Fibroblast of lung (primary cell): Measurements from ENCODE around the gene DHDH. TPM values are rescaled to one million over a fixed set of nuclear protein-coding genes. Genes with fewer than 3 reads are reported as not detected.

ENCODE experiments used
- DNase-seq, 2 donors: peaks; one replicate each; pipeline versions ENCODE4 v3.0.0 to v3.0.0-alpha.2; 2010; ENCODE audit warnings: low read depth in 2 of 2
- H2AFZ ChIP-seq: 2 replicates; pipeline ENCODE4 v1.5.1; 2012; ENCODE audit warnings: low read length, control low read depth, inconsistent platforms
- H3K27ac ChIP-seq: 2 replicates; pipeline ENCODE4 v1.5.1; 2011; ENCODE audit warnings: low read length, control low read depth; ENCODE audit not compliant: insufficient read depth
- H3K27me3 ChIP-seq: 2 replicates; pipeline ENCODE4 v1.5.1; 2011; ENCODE audit warnings: mild to moderate bottlenecking, low read length; ENCODE audit not compliant: control insufficient read depth, insufficient read depth
- H3K36me3 ChIP-seq: 2 replicates; pipeline ENCODE4 v1.5.1; 2011; ENCODE audit warnings: low read length; ENCODE audit not compliant: control insufficient read depth, insufficient read depth
- H3K4me1 ChIP-seq: 2 replicates; pipeline ENCODE4 v1.5.1; 2011; ENCODE audit warnings: low read length; ENCODE audit not compliant: control insufficient read depth, insufficient read depth; ENCODE audit errors: extremely low read depth
- H3K4me2 ChIP-seq: 2 replicates; pipeline ENCODE4 v1.5.1; 2011; ENCODE audit warnings: low read length, control low read depth; ENCODE audit not compliant: insufficient read depth; ENCODE audit errors: extremely low read depth
- H3K4me3 ChIP-seq, 4 experiments: fragments of 200-600 bp in 1 of 4; sonication (generic) in 1 of 4; replicated peaks in 1 of 4; 2 replicates each; pipeline ENCODE4 v1.5.1; 2011 to 2016; ENCODE audit warnings: low read length in 4 of 4, low read depth in 3 of 4, mild to moderate bottlenecking in 3 of 4, control low read depth in 2 of 4, inconsistent platforms in 1 of 4, mixed read lengths in 1 of 4; ENCODE audit not compliant: insufficient read depth in 1 of 4; ENCODE audit errors: control extremely low read depth in 1 of 4
- H3K79me2 ChIP-seq: 2 replicates; pipeline ENCODE4 v1.5.1; 2012; ENCODE audit warnings: mild to moderate bottlenecking, low read length, inconsistent platforms; ENCODE audit not compliant: control insufficient read depth, insufficient read depth
- H3K9ac ChIP-seq: 2 replicates; pipeline ENCODE4 v1.5.1; 2011; ENCODE audit warnings: mild to moderate bottlenecking, low read length, control low read depth; ENCODE audit not compliant: insufficient read depth
- H3K9me3 ChIP-seq: 2 replicates; pipeline ENCODE4 v1.5.1; 2012; ENCODE audit warnings: low read depth, low read length; ENCODE audit not compliant: control insufficient read depth, insufficient read depth
- H4K20me1 ChIP-seq: 2 replicates; pipeline ENCODE4 v1.5.1; 2011; ENCODE audit warnings: low read length; ENCODE audit not compliant: control insufficient read depth, insufficient read depth; ENCODE audit errors: extremely low read depth
- EZH2 ChIP-seq: IDR thresholded peaks from 2 replicates; pipeline ENCODE4 v1.5.1; 2012; ENCODE audit warnings: low read length, control low read depth, mild to moderate bottlenecking; ENCODE audit errors: missing control alignments
- polyA plus RNA-seq, 2 donors: library from polyadenylated mRNA; depleted of rRNA in 1 of 2; stranded (reverse) in 1 of 2; unstranded in 1 of 2; fragments of >200 nt; gene quantifications; 2 replicates each; pipeline ENCODE4 v1.2.1, GENCODE V29; 2011 to 2012; ENCODE audit warnings: missing spikeins in 1 of 2
- total RNA-seq: library from RNA; depleted of rRNA; stranded (reverse); fragments of >200 nt; gene quantifications from 2 replicates; pipeline ENCODE4 v1.2.1, GENCODE V29; 2014
- TF ChIP-seq, protein P1 (sequence below), 2 donors: IDR thresholded peaks in 1 of 2; conservative IDR thresholded peaks in 1 of 2; 1 replicate in 1 of 2; 2 replicates in 1 of 2; pipeline ENCODE4 v1.5.1; 2011 to 2012; ENCODE audit warnings: low read length in 2 of 2, control low read depth in 1 of 2, inconsistent platforms in 1 of 2, low read depth in 1 of 2, mild to moderate bottlenecking in 1 of 2

The DHDH gene
- total and polyA plus RNA-seq, 2 donors (not counting 1 experiment from before 2014, with no cell fraction given): 0.08 to 0.17 TPM

DNA sequence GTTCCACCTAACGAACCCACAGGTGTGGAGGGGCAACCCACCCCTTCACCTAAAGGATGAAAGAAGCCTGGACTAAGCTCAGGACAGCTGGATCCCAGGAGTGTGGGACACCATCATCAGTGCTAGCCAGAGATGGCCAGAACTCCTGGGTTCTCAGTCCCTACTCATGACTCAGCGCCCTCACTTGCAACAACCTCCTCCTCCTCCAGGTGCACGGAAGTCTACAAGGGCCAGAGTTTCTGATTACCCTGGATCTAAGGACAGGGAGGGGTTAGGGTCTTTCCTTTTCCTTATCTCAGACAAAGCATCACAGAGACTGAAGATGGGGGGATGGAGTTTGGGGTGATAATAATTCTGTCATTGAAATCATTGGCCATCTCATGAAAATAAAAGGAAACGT, 42.9 kb upstream of the DHDH start:
- DNase-seq: no peak
- Histone ChIP-seq H3K9ac (no peak overlapping the region), H2AFZ (no peak overlapping the region), H3K4me2 (no peak overlapping the region), H3K27me3 (no peaks in the 10 kb centered on the region), H3K79me2 (no peaks in the 10 kb centered on the region), H3K4me3 (no peak overlapping the region), H3K27ac (no peak overlapping the region), H4K20me1 (no peaks in the 10 kb centered on the region), H3K9me3 (no peaks in the 10 kb centered on the region), H3K36me3 (no peaks in the 10 kb centered on the region), H3K4me1 (no peaks in the 10 kb centered on the region)
- no peak for TF ChIP-seq EZH2
- TF ChIP-seq, protein P1, sequence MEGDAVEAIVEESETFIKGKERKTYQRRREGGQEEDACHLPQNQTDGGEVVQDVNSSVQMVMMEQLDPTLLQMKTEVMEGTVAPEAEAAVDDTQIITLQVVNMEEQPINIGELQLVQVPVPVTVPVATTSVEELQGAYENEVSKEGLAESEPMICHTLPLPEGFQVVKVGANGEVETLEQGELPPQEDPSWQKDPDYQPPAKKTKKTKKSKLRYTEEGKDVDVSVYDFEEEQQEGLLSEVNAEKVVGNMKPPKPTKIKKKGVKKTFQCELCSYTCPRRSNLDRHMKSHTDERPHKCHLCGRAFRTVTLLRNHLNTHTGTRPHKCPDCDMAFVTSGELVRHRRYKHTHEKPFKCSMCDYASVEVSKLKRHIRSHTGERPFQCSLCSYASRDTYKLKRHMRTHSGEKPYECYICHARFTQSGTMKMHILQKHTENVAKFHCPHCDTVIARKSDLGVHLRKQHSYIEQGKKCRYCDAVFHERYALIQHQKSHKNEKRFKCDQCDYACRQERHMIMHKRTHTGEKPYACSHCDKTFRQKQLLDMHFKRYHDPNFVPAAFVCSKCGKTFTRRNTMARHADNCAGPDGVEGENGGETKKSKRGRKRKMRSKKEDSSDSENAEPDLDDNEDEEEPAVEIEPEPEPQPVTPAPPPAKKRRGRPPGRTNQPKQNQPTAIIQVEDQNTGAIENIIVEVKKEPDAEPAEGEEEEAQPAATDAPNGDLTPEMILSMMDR (conservative IDR thresholded peaks at IDR 0.05 in 1 of 2, IDR thresholded peaks at IDR 0.05 in 1 of 2; ENCODE audit: low read depth in 1 of 2, low read length in 2 of 2): no peak

DNA sequence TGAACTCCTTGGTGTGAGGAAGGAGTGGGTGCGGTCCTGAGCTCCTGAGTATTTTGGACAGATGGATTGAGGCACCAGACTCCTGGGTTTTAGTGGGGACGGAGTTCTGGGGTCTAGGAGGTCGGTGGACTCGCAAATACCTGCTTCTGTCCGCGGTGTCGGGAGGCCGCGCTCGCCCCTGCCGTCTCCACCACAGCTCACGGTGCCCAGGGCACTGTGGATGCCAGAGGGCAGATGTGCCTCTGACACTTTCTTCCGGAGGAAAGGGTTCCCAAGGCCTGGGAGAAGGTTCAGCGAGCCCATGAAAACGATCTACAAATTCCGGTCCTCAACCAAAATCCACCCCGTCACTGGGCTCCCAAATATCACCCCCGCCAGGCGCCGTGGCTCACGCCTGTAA, 38.3 kb upstream of the DHDH start:
- Histone ChIP-seq H3K4me2 (no peak overlapping the region), H3K27me3 (no peaks in the 10 kb centered on the region), H3K4me1 (no peaks in the 10 kb centered on the region), H3K4me3 (no peak overlapping the region), H3K9me3 (no peaks in the 10 kb centered on the region), H3K36me3 (no peaks in the 10 kb centered on the region), H3K9ac (no peak overlapping the region), H4K20me1 (no peaks in the 10 kb centered on the region), H3K79me2 (peaks cover under 1% of the 10 kb centered on the region), H3K27ac (no peak overlapping the region), H2AFZ (no peak overlapping the region)
- no peak for DNase-seq
- TF ChIP-seq EZH2: no peak
- TF ChIP-seq, protein P1 (conservative IDR thresholded peaks at IDR 0.05 in 1 of 2, IDR thresholded peaks at IDR 0.05 in 1 of 2; ENCODE audit: low read depth in 1 of 2, low read length in 2 of 2): no peak

DNA sequence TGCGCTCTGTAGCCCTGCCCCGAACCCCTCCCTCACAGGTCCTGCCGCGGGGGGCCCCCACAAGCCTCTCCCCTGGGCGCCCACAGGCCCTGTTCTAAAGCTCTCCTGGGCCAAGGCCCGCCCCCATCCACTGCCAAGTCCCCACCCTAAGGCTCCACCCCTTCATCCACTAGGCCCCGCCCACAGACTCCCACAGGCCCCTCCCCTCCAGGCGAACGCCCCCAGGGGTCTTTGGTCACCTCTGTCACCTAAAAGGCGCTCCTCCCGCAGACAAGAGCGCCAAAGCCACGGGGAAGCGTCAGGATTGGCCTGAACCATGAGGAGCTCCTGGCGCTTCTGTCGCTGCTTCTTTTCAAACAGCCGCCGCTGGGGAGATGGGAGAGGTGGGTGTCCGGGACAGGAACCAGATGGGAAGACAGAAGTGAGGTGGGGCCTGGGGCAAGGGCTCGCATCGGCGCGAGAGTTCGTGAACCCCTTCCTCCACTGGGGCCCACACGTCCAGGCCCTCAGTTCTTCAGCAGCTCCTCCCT, 37.2 kb upstream of the DHDH start:
- no peak overlapping the region for H2AFZ ChIP-seq
- no peaks in the 10 kb centered on the region for H4K20me1 ChIP-seq
- H3K27ac ChIP-seq: no peak overlapping the region
- H3K4me1 ChIP-seq: no peaks in the 10 kb centered on the region
- H3K4me2 ChIP-seq: peak overlapping the region; percentile 13
- H3K4me3 ChIP-seq: peak overlapping the region in 1 of 4 experiments; percentile 46
- no peak overlapping the region for H3K9ac ChIP-seq
- DNase-seq: peak; percentile 39 to 58
- no peak for TF ChIP-seq EZH2
- TF ChIP-seq, protein P1 (conservative IDR thresholded peaks at IDR 0.05 in 1 of 2, IDR thresholded peaks at IDR 0.05 in 1 of 2; ENCODE audit: low read depth in 1 of 2, low read length in 2 of 2): no peak
- no peaks in the 10 kb centered on the region for H3K36me3 ChIP-seq
- H3K27me3 ChIP-seq: no peaks in the 10 kb centered on the region
- peaks cover 9% of the 10 kb centered on the region for H3K79me2 ChIP-seq
- H3K9me3 ChIP-seq: no peaks in the 10 kb centered on the region
